GM12878 (cell line): ENCODE data around the gene SEC31B. TPM values are rescaled to one million over a fixed set of nuclear protein-coding genes. Genes with fewer than 3 reads are reported as not detected.

ENCODE experiments used
- ATAC-seq: fragments of 200-7000 bp; cut with Tn5 transposase; 3 replicates; pipeline ENCODE4 v1.9.1; 2020; ENCODE audit warnings: mild to moderate bottlenecking, moderate library complexity
- BruUV-seq: library from RNA; stranded (reverse); fragments of 400-500 nt; replicated peaks from 2 replicates; lab custom pipeline; 2021; lab: Mats Ljungman, UMichigan
- CTCF ChIA-PET: fragments of 300-600 bp; sonication (Branson Sonifier 250); formaldehyde crosslinking; extraction: SDS; loops from one replicate; lab custom pipeline; 2021; ENCODE audit warnings: inconsistent platforms; lab: Yijun Ruan, JAX
- POLR2A ChIA-PET: fragments of 350-600 bp; formaldehyde crosslinking; extraction: SDS; loops from one replicate; lab custom pipeline; 2021; ENCODE audit warnings: inconsistent platforms; lab: Charles Lee
- RAD21 ChIA-PET: fragments of 300-600 bp; sonication (Branson Sonifier 250); formaldehyde crosslinking; loops from one replicate; lab custom pipeline; 2023; ENCODE audit warnings: antibody characterized with exemption; ENCODE audit not compliant: unreplicated experiment; lab: Charles Lee
- SMC1A ChIA-PET: fragments of 300-600 bp; sonication (Branson Sonifier 250); formaldehyde crosslinking; loops from one replicate; lab custom pipeline; 2023; ENCODE audit not compliant: unreplicated experiment, uncharacterized antibody; lab: Charles Lee
- DNase-seq: peaks from one replicate; pipeline ENCODE4 v3.0.0-alpha.2; 2011; ENCODE audit warnings: low read depth, low spot score
- FAIRE-seq: peaks from 3 replicates; lab custom pipeline; 2011; peaks lifted over from hg19 to GRCh38; lab: Jason Lieb, UNC
- H2AFZ ChIP-seq: 2 replicates; pipeline ENCODE4 v1.6.0; 2011; ENCODE audit warnings: low read depth, low read length, control low read depth; ENCODE audit not compliant: control insufficient read depth
- H3K27ac ChIP-seq: 2 replicates; pipeline ENCODE4 v1.5.1; 2011; ENCODE audit warnings: control low read depth; ENCODE audit not compliant: control insufficient read depth, insufficient read depth
- H3K27me3 ChIP-seq, 2 experiments: replicated peaks in 1 of 2; 2 replicates each; pipeline versions ENCODE4 v1.6.0 to v1.6.1; 2011; ENCODE audit warnings: low read length in 1 of 2; ENCODE audit not compliant: control insufficient read depth in 2 of 2, insufficient read depth in 2 of 2
- H3K36me3 ChIP-seq, 2 experiments: 2 replicates each; pipeline ENCODE4 v1.5.1; 2011; ENCODE audit warnings: low read length in 1 of 2; ENCODE audit not compliant: control insufficient read depth in 2 of 2, insufficient read depth in 2 of 2
- H3K4me1 ChIP-seq: 2 replicates; pipeline ENCODE4 v1.6.1; 2011; ENCODE audit warnings: mild to moderate bottlenecking, low read length, moderate library complexity, mixed read lengths; ENCODE audit not compliant: control insufficient read depth, insufficient read depth
- H3K4me2 ChIP-seq: 2 replicates; pipeline ENCODE4 v1.6.0; 2011; ENCODE audit warnings: control low read depth; ENCODE audit not compliant: control insufficient read depth, insufficient read depth
- H3K4me3 ChIP-seq: fragments of 200-600 bp; sonication (generic); 2 replicates; pipeline ENCODE4 v1.5.1; 2016
- H3K79me2 ChIP-seq: 2 replicates; pipeline ENCODE4 v1.6.0; 2011; ENCODE audit warnings: low read length; ENCODE audit not compliant: control insufficient read depth, insufficient read depth
- H3K9ac ChIP-seq: 2 replicates; pipeline ENCODE4 v1.8.0; 2011; ENCODE audit warnings: low read length, control low read depth, mixed read lengths; ENCODE audit not compliant: control insufficient read depth, insufficient read depth
- H3K9me3 ChIP-seq: replicated peaks from 3 replicates; pipeline ENCODE4 v1.5.1; 2011; ENCODE audit warnings: mild to moderate bottlenecking, low read length; ENCODE audit not compliant: control insufficient read depth, insufficient read depth
- H4K20me1 ChIP-seq: 2 replicates; pipeline ENCODE4 v1.6.0; 2011; ENCODE audit not compliant: control insufficient read depth, insufficient read depth
- ATF2 ChIP-seq: IDR thresholded peaks from 2 replicates; pipeline ENCODE4 v1.6.1; 2012; ENCODE audit warnings: low read length, inconsistent platforms
- BHLHE40 ChIP-seq, 2 experiments: fragments of 450-650 bp in 1 of 2; IDR thresholded peaks; 2 replicates each; pipeline ENCODE4 v1.6.1; 2011 to 2017; ENCODE audit warnings: low read depth in 2 of 2, borderline replicate concordance in 1 of 2, improper control_type of control experiment in 1 of 2, low read length in 1 of 2, mild to moderate bottlenecking in 1 of 2
- E2F4 ChIP-seq: IDR thresholded peaks from 2 replicates; pipeline ENCODE4 v1.6.1; 2012; ENCODE audit warnings: low read depth, low read length, improper control_type of control experiment
- GABPA ChIP-seq: IDR thresholded peaks from 2 replicates; pipeline ENCODE4 v1.6.1; 2014; ENCODE audit warnings: antibody characterized with exemption, low read depth, mild to moderate bottlenecking, inconsistent platforms
- HCFC1 ChIP-seq: fragments of 150-350 bp; IDR thresholded peaks from 2 replicates; pipeline ENCODE4 v1.6.1; 2014; ENCODE audit warnings: low read length
- HDAC6 ChIP-seq: fragments of 200-600 bp; sonication (generic); IDR thresholded peaks from one replicate; pipeline ENCODE4 v1.8.0; 2017; ENCODE audit warnings: antibody characterized with exemption; ENCODE audit not compliant: unreplicated experiment
- KAT2A ChIP-seq: conservative IDR thresholded peaks from 2 replicates; pipeline ENCODE4 v1.6.1; 2011; ENCODE audit warnings: low read depth, low read length; ENCODE audit not compliant: control insufficient read depth
- MAX ChIP-seq: IDR thresholded peaks from 2 replicates; pipeline ENCODE4 v1.6.1; 2012; ENCODE audit warnings: low read depth, low read length, improper control_type of control experiment
- MLLT1 ChIP-seq: fragments of 450-650 bp; IDR thresholded peaks from 2 replicates; pipeline ENCODE4 v1.6.1; 2016; ENCODE audit warnings: mild to moderate bottlenecking
- NRF1 ChIP-seq: conservative IDR thresholded peaks from 2 replicates; pipeline ENCODE4 v1.6.1; 2011; ENCODE audit warnings: mild to moderate bottlenecking, low read depth, low read length, improper control_type of control experiment
- PML ChIP-seq: IDR thresholded peaks from 2 replicates; pipeline ENCODE4 v1.6.1; 2012; ENCODE audit warnings: low read length, inconsistent platforms
- POLR2AphosphoS2 ChIP-seq: IDR thresholded peaks from 2 replicates; pipeline ENCODE4 v1.6.1; 2011; ENCODE audit warnings: low read depth, mild to moderate bottlenecking, low read length, improper control_type of control experiment, moderate library complexity
- POU2F2 ChIP-seq: IDR thresholded peaks from 3 replicates; pipeline ENCODE4 v1.6.1; 2011; ENCODE audit warnings: low read depth, mild to moderate bottlenecking, low read length, borderline replicate concordance
- SIX5 ChIP-seq: IDR thresholded peaks from 2 replicates; pipeline ENCODE4 v1.6.1; 2011; ENCODE audit warnings: mild to moderate bottlenecking, low read depth, low read length, moderate library complexity; ENCODE audit not compliant: severe bottlenecking
- SMAD5 ChIP-seq: IDR thresholded peaks from 2 replicates; pipeline ENCODE4 v1.6.1; 2016; ENCODE audit warnings: antibody characterized with exemption, low read depth
- TARDBP ChIP-seq: IDR thresholded peaks from 2 replicates; pipeline ENCODE4 v1.6.1; 2016; ENCODE audit warnings: borderline replicate concordance
- ZZZ3 ChIP-seq: IDR thresholded peaks from 2 replicates; pipeline ENCODE4 v1.6.1; 2011; ENCODE audit warnings: low read depth; ENCODE audit not compliant: control insufficient read depth, insufficient read length
- WGBS: methylation state at CpG from one replicate; pipeline ENCODE4 v1.1.6; 2016; ENCODE audit warnings: low lambda C conversion rate; ENCODE audit not compliant: insufficient replicate concordance, insufficient coverage; ENCODE audit errors: missing lambda C conversion rate; 5-methylcytosine and 5-hydroxymethylcytosine counted together
- in situ Hi-C: fragments of 300-500 bp; cut with MboI; formaldehyde crosslinking; loops from 9 replicates; pipeline ENCODE4 v1.14.3; 2018; ENCODE audit warnings: mixed read lengths
- intact Hi-C: fragments of 100-400 bp; cut with micrococcal nuclease; formaldehyde crosslinking; loops from one replicate; pipeline ENCODE4 v1.14.2; 2022; ENCODE audit not compliant: unreplicated experiment
- polyA plus RNA-seq, 11 experiments: library from polyadenylated mRNA; depleted of rRNA in 4 of 11; unstranded in 6 of 11; stranded (reverse) in 5 of 11; fragments of >200 nt; fragmentation: Nextera tagmentation in 4 of 11; fragmentation: Illumina TruSeq in 1 of 11; extraction: Ambion mirVana in 4 of 11; extraction: Trizol in 1 of 11; gene quantifications; 1 replicate in 1 of 11; 2 replicates in 10 of 11; pipeline versions ENCODE4 v1.2.1 to v1.2.3, GENCODE V29; 2011 to 2016; ENCODE audit warnings: inconsistent platforms in 2 of 11, missing spikeins in 2 of 11, low read depth in 1 of 11
- total RNA-seq, 4 experiments: library from RNA; depleted of rRNA in 3 of 4; stranded (reverse); fragments of >200 nt in 3 of 4; fragmentation: Illumina TruSeq in 1 of 4; extraction: Trizol in 1 of 4; gene quantifications; 2 replicates each; pipeline versions ENCODE4 v1.2.1 to v1.2.3, GENCODE V29; 2013 to 2021

SEC31B gene
- total and polyA plus RNA-seq, 10 of the 15 experiments (the other 5 are each of a cell fraction or from before 2014, with no cell fraction given): 3.4 to 24.3 (median 9.9) TPM

- CTCF ChIA-PET: interaction anchor here (0.8 to 1.1 kb wide), 2 partner anchors 16 to 33 kb away, joined by 3 to 8 read pairs; no protein-coding TSS in a partner anchor
- in situ Hi-C loops: no loop called here
- FAIRE-seq: no peak
Observed at GRCh38 chr10:100524206-100524605, 4.5 kb upstream of the SEC31B start.

More at GRCh38 chr10:100524206-100524605, 4.5 kb upstream of the SEC31B start:
- intact Hi-C loops: no loop called here
- no peak overlapping the region for H3K4me2 ChIP-seq
- ATAC-seq (no peak), DNase-seq (no peak)
- no peaks in the 10 kb centered on the region for H3K9me3 ChIP-seq
- no peak overlapping the region for H3K27ac ChIP-seq
- RAD21 ChIA-PET: no interaction called here
- POLR2A ChIA-PET: no interaction called here
- no peaks in the 10 kb centered on the region for H4K20me1 ChIP-seq
- H3K4me1 ChIP-seq: no peaks in the 10 kb centered on the region
- H3K9ac ChIP-seq: no peak overlapping the region
- no TSS peak for BruUV-seq
- H3K36me3 ChIP-seq: peaks cover 9 to 28% of the 10 kb centered on the region in 2 experiments
- WGBS: 81% methylated on average over 6 of the region's 6 CpGs
- no peaks in the 10 kb centered on the region for H3K27me3 ChIP-seq
- SMC1A ChIA-PET: no interaction called here
- H3K79me2 ChIP-seq: peaks cover 26% of the 10 kb centered on the region
- H2AFZ ChIP-seq: no peak overlapping the region
- TF ChIP-seq E2F4 (no peak), ZZZ3 (no peak), SMAD5 (no peak), MAX (no peak), POLR2AphosphoS2 (no peak), HCFC1 (no peak), NRF1 (no peak), GABPA (no peak), ATF2 (no peak), KAT2A (no peak), PML (no peak), BHLHE40 (IDR thresholded peaks at IDR 0.05; ENCODE audit: borderline replicate concordance in 1 of 2, low read depth in 2 of 2, low read length in 1 of 2) (no peak), MLLT1 (no peak), HDAC6 (no peak), TARDBP (no peak), POU2F2 (no peak), SIX5 (no peak)
- TF ChIP-seq, all 136 proteins: peak for 0
- H3K4me3 ChIP-seq: no peak overlapping the region
